Fibroblast of skin of right biceps (primary cell): Measurements from ENCODE around the gene COLEC11.
"Not testable (repeated sequence)": the region's sequence is repeated elsewhere in the genome, so short reads cannot be mapped to it uniquely, and the experiment has no call there.

Experiments used
- DNase-seq: peaks from one replicate; pipeline ENCODE4 v3.0.0-alpha.2; 2013

Gene COLEC11

GRCh38 chr2:3655871-3656761 is 61.2 kb downstream of the COLEC11 start:
- no peak for DNase-seq

DNA sequence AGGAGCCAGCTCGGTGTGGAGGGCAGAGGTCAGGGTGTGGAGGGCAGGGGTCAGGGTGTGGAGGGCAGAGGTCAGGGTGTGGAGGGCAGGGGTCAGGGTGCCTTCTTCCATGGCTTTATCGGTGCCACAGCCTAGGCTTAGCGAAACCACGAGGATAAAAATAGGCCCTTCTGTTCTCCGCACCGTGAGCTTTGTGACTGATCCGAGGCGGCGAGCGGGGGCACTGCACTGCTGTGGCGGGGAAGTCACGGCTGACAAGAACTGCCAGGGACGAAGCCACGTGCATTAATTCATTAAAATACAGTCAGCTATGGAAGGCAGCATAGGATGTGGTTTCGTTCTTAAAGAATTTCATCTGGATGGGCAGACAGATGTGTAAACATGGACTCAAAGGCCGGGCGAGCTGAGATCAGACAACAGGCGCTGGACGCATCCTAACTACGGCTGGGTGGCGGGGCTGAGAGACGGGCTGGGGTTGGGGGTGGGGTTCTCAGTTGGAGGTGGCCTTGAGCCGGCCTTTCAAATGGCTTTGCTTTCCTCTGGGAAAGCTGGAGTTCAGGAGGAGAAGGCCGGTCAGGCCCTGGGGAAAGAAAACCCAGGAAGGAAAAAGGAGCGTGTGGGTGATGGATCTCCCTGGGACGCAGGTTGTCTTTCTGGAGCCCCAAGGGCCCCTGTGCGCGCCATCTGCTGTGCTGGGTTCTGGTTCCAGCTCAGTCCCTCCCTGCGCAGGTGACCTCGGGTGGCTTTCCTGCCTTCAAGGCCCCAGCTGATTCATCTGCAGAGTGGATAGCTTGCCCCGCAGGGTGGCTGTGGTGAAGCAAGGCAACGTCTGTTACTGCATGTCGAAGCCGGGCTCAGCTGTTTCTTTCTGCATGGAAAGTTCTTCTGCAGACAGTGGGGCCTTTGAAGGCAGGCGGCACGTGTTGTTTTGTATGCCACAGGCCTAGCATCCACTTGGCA is 62.1 kb downstream of the COLEC11 start:
- DNase-seq = no peak

- no peak for DNase-seq
Measured at GRCh38 chr2:3657881-3658280, 63.0 kb downstream of the COLEC11 start, which contains the start of gene ALLC. TSS of gene ALLC (plus strand) at chr2:3658200. CDS start at chr2:3671158, 12,958 bp downstream.

DNA sequence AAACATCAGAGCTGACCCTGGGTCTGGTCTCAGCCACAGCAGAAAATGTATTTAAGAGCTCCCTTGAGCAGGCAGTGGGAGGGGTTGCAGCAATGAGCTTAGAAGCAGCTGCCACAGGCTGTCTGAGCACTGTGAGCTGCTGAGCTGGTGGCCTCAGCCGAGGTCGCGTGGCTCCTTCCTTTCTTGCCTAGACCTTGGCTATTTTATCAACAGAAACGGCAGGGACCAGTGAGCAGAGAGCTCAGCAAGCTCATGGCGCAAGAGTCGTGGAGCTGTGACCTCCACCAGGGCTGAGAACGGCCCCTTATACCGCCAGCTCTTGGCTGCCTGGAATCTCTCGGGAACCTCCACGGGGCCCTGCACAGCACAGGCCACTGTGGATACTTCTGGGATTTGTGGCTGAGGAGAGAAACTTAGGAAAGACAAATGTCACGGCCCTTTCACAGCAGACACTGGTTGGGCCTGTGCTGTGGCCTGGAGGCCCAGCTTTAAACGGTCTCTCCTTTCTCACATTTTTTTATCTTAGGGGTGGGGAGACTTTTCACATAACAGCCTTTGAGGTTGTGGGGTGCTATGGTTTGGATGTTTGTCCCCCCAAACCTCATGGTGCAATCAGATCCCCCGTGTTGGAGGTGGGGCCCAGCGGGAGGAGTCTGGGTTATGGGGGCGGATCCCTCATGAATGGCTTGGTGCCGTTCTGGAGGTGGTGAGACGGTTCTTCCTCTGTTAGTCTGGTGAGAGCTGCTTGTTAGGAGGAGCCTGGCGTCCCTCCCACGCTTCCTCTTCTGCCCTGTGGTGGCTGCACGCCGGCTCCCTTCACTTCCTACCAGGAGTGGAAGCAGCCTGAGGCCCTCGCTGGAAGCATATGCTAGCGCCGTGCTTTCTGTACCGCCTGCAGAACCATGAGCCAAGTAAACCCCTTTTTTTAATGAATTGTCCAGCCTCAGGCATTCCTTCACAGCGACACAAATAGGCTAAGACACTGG is 64.8 kb downstream of the COLEC11 start:
- no peak for DNase-seq

GRCh38 chr2:3660640-3661039 is 65.7 kb downstream of the COLEC11 start:
- DNase-seq = not testable (repeated sequence)

GRCh38 chr2:3661149-3661660 is 66.3 kb downstream of the COLEC11 start:
- no peak for DNase-seq

DNA sequence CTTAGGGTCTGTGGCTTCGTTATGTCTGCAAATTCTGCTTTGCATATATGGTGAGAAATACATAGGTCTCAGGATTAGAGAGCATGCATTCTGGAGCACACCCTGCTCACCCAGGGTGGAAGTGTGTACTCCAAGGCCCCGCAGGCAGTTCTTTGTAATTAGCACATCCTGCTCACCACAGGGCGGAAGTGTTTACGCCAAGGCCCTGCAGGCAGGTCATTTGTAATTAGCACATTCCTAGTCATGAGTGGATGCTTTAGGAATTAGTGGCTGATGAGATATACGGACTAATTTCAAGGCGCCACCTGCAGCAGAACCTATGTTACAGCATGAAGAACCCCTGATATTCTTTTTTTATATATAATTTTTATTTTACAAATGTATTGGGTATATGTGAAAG is 67.3 kb downstream of the COLEC11 start:
- DNase-seq = peak; percentile 21

- no peak for DNase-seq
Measured at GRCh38 chr2:3664118-3664517, 69.2 kb downstream of the COLEC11 start.

- no peak for DNase-seq
Measured at GRCh38 chr2:3664925-3665324, 70.0 kb downstream of the COLEC11 start.

DNA sequence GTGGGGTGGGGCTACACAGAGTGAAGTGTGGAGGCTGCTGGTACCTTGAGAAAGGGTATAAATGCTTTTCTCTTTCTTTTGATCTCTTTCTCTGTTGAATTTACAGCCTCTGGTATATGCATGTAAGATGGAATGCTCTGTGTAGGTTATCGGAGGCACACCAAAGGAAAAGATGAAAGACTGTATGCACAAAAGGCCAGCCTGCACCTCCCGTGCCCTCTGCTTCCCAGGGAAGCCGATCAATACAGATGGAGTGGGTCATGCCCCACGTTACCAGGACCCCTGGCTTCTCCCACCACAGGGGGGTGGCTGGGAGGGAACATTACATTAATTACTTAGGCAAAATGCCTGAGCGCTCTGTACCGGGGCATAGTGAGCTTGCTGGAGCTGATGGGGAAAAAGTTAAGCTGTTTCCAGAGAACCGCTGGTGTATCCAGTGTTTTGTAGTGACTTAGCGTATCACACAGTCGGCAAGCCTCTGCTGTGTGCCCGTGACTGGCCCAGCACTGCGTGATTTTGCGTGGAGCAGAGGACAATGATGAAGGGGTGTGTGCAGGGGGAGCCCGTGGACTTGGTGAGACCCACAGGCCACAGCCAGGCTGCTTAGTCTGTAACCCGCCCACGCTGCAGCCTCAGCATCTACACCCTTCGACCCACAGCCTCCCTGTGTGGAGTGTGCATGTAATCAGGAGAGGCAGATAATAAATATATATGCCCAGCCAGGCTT is 71.1 kb downstream of the COLEC11 start:
- no peak for DNase-seq

DNA sequence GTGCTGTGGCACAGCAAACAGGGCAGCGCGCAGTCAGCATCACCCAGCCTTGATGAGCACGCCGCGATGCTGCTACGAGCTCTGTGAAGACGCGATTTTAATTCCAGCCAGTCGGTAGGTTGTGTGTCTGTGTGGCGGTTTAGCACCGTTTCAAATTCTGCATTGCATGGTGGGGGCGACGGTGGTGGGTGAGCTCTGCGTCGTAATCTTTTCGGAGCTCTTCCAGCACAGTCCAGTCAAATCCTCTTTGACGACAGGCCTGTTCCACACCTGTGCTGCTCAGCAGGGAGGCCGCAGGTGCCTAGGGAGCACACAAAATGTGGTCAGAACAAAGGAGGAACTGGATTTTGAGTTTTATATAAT is 71.7 kb downstream of the COLEC11 start:
- no peak for DNase-seq

- DNase-seq = no peak
Measured at GRCh38 chr2:3667151-3667631, 72.3 kb downstream of the COLEC11 start.

- no peak for DNase-seq
Measured at GRCh38 chr2:3669656-3670055, 74.7 kb downstream of the COLEC11 start.

- DNase-seq = no peak
Measured at GRCh38 chr2:3670376-3670775, 75.5 kb downstream of the COLEC11 start.

DNA sequence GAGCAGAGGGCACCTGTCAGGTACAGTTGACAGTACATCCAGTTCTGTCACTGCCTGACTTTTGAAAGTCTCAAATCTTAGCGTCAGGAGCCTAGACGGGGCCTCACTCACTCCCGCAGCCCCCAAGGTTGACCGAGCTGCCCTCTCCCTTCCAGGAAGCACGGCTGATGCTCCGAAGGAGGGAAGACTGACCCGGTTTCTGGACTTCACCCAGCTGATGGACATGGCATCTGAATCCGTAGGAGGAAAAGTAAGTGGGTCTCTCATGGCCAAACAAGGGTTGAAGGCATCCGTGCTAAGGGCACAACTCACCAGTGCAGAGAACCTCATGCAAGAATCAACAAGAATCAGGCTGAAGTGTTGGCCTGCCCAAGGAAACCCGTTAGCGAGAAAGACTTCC is 76.0 kb downstream of the COLEC11 start:
- no peak for DNase-seq

GRCh38 chr2:3672861-3673678 is 78.2 kb downstream of the COLEC11 start:
- no peak for DNase-seq

GRCh38 chr2:3674066-3674845 is 79.3 kb downstream of the COLEC11 start:
- DNase-seq = no peak

GRCh38 chr2:3675687-3676086 is 80.8 kb downstream of the COLEC11 start:
- no peak for DNase-seq

DNA sequence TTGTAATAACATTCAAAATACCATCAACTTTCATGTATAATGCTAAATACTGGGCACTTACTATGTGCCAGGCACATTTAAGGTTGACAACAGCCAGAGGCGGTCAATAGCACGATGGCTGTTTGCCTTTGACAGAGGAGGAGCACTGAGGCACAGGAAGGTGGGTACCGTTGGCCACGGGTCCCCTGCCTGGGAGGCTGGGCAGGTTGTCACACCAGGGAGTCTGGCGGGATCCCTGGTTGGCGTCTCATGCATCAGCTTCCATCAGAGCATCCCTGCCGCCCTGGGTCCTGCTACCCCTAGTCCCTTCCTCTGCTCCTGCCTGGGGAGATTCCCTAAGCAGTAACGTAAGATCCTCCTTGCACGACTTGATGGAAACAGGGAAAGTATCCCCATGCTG is 82.5 kb downstream of the COLEC11 start:
- DNase-seq = no peak

- DNase-seq = no peak
Measured at GRCh38 chr2:3678212-3678611, 83.3 kb downstream of the COLEC11 start.
